NCI-H69 (cell line): Measurements from ENCODE around the gene SLC25A20.
"Not testable (repeated sequence)": the region's sequence is repeated elsewhere in the genome, so short reads cannot be mapped to it uniquely, and the experiment has no call there.

Source experiments
- DNase-seq: peaks from one replicate; lab custom pipeline; 2025; lab: John Stamatoyannopoulos, UW

Gene SLC25A20

GRCh38 chr3:48847053-48847503, 51.6 kb downstream of the SLC25A20 start:
- DNase-seq = peak; percentile 83

GRCh38 chr3:48845170-48845569, 53.5 kb downstream of the SLC25A20 start:
- DNase-seq = no peak

DNA sequence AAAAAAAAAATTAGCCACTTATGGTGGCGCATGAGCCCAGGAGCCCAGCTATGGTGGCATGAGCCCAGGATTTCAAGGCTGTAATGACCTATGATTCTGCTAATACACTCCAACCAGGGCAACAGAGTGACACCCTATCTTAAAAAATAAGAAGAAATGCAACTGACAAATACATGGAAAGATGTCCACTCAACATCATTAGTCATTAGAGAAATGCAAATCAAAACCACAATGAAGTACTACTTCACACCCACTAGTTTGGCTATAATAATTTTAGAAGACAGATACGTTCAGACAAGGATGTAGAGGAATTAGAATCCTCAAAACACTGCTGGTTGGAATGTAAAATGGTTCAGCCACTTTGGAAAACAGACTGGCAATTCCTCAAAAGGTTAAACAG, 61.5 kb downstream of the SLC25A20 start:
- DNase-seq = no peak

- no peak for DNase-seq
Measured at GRCh38 chr3:48835650-48836366, 62.9 kb downstream of the SLC25A20 start.

- DNase-seq = peak; percentile 8
Measured at GRCh38 chr3:48832684-48833083, 66.0 kb downstream of the SLC25A20 start.

DNA sequence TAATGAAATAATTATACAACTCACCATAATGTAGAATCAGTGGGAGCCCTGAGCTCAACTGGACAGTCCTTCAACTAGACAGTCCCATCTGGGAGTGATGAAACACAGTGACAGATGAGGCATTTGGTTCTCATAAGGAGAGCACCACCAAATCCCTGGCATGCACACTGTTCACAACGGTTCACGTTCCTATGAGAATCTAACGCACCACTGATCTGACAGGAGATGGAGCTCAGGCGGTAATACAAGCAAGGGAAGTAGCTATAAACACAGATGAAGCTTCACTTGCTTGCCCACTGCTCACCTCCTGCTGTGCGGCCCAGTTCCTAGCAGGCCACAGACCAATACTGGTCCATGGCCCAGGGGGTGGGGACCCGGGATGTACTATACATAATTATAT, 68.0 kb downstream of the SLC25A20 start:
- no peak for DNase-seq

DNA sequence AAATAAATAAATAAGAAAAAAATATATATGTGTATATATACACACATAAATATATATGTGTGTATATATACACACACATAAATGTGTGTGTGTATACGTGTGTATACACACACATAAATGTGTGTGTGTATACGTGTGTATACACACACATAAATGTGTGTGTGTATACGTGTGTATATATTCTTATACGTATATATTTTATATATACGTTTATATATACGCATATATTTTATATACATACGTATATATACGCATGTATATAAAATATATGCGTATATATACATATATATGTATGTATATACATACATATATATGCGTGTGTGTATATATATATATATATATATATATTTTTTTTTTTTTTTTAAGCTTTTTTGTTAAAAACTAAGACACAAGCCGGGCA, 69.2 kb downstream of the SLC25A20 start:
- DNase-seq = not testable (repeated sequence)

- DNase-seq = not testable (repeated sequence)
Measured at GRCh38 chr3:48827874-48828273, 70.8 kb downstream of the SLC25A20 start.

DNA sequence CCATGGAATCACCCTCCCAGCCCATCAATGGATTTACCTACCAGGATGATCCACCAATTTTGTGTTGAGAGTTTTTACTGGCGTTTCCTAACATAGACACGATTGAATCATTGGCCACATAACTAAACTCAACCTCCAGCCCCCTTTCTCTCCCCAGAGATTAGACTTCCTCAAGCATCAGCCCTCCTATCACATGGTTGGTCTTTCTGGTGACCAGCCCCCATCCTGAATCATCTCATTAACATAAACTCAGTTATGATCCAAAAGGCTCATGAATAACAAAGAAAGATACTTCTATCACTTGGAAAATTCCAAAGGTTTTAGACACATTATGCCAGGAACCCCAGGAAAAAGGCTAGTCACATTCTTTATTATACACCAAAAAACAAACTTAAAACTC, 72.2 kb downstream of the SLC25A20 start:
- DNase-seq = no peak

- DNase-seq = peak; percentile 17
Measured at GRCh38 chr3:48820612-48821324, 77.9 kb downstream of the SLC25A20 start.

- no peak for DNase-seq
Measured at GRCh38 chr3:48819234-48820221, 79.2 kb downstream of the SLC25A20 start.

- DNase-seq = peak; percentile 17
Measured at GRCh38 chr3:48811524-48811923, 87.2 kb downstream of the SLC25A20 start.
